ENCODE results near the gene HSPA1A. TPM values are rescaled to one million over a fixed set of nuclear protein-coding genes. Genes with fewer than 3 reads are reported as not detected.
A peak's percentile ranks its signal among the peaks of the same experiment; 100 is the strongest.

The HSPA1A gene
- polyA plus RNA-seq, 1 donor (not counting 4 experiments of a cell fraction or from before 2014, with no cell fraction given), result 110 TPM

GRCh38 chr6:31776485-31776988 is 38.8 kb upstream of the HSPA1A start:
- DNase-seq (ENCODE audit: low read depth, low spot score) (no peak), FAIRE-seq (no peak)
- peak overlapping the region; percentile 54 for H3K4me2 ChIP-seq (ENCODE audit: control insufficient read depth, extremely low read depth, insufficient read depth, low read depth, low read length)
- H3K4me1 ChIP-seq (ENCODE audit: control insufficient read depth, extremely low read depth, insufficient read depth, low read length), result peaks cover 22% of the 10 kb centered on the region
- H2AFZ ChIP-seq (ENCODE audit: control insufficient read depth, low read length), result no peak overlapping the region
- peaks cover 17 to 25% of the 10 kb centered on the region in 2 experiments for H3K36me3 ChIP-seq (ENCODE audit: control insufficient read depth in 2 of 2, extremely low read depth in 1 of 2, insufficient read depth in 2 of 2, low read length in 2 of 2)
- H4K20me1 ChIP-seq (ENCODE audit: control insufficient read depth, extremely low read depth, insufficient read depth, low read length), result no peaks in the 10 kb centered on the region
- H3K79me2 ChIP-seq (ENCODE audit: control insufficient read depth, insufficient read depth, low read length), result no peaks in the 10 kb centered on the region
- dilution Hi-C loops (cut with MboI; ENCODE audit: extremely low pct_ligation_motif_present, low sequenced_read_pairs), result no loop called here
- no peaks in the 10 kb centered on the region for H3K9me1 ChIP-seq (ENCODE audit: control insufficient read depth, extremely low read depth, insufficient read depth, low read length)
- H3K27ac ChIP-seq (ENCODE audit: control insufficient read depth, insufficient read depth, low read length), result peak overlapping the region; percentile 46
- no peaks in the 10 kb centered on the region for H3K27me3 ChIP-seq (ENCODE audit: control insufficient read depth, extremely low read depth, insufficient read depth, low read length)
- H3K4me3 ChIP-seq (ENCODE audit: control insufficient read depth in 2 of 3, extremely low read depth in 1 of 3, insufficient read depth in 2 of 3, low read depth in 1 of 3, low read length in 3 of 3), result peak overlapping the region in 1 of 3 experiments; percentile 25
- no peaks in the 10 kb centered on the region for H3K9me3 ChIP-seq (ENCODE audit: control insufficient read depth, low read depth, low read length)
- H3K9ac ChIP-seq (ENCODE audit: control insufficient read depth, extremely low read depth, insufficient read depth, low read length), result peak overlapping the region; percentile 22
- TF ChIP-seq EZH2 (IDR thresholded peaks at IDR 0.05; ENCODE audit: low read length), result no peak
- TF ChIP-seq CTCF (optimal IDR thresholded peaks at IDR 0.05 in 1 of 3, IDR thresholded peaks at IDR 0.05 in 1 of 3, conservative IDR thresholded peaks at IDR 0.05 in 1 of 3; ENCODE audit: extremely low read depth in 1 of 3, insufficient read depth in 2 of 3, low read length in 3 of 3), result no peak

DNA sequence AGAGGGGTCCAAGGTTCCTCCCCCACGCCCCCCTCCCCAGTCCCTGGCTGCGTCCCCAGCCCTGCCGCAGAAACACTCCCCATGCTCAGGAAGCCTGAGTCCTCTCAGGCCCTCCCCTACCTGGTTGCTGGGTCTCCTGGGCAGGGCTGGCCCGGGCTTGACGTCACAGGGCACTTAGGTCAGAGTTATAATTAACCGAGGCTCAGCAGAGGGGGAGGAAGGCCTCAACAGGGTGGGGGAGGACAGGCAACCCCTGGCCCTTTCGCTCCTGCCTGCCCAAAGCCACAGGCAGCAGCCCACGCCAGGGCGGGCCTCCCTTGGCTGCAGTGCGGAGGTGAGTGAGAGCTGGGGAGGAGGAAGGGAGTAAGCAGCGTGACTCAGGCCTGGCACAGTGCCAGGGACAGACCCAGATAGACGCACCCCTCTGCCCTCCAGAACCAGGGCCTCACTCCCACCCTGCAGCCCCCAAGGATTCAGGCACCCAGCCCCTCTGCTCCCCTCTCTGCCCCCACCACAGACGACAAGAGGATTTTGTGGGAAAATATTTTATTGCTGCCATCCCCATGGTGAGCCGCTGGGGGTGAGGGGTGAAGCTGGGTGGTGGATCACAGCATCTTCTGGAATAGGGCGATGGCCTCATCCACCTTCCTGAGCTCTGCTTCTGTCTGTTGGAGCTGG is 38.2 kb upstream of the HSPA1A start, which contains the start of gene VWA7:
VWA7 (minus strand) TSS at position 340 of the 678 bp plus-strand sequence. CDS start 549 bp downstream, outside the sequence.
- Histone ChIP-seq H2AFZ (ENCODE audit: control insufficient read depth, low read length) (no peak within 1 kb of the TSS), H3K79me2 (ENCODE audit: control insufficient read depth, insufficient read depth, low read length) (no peaks in the 10 kb centered on the region), H3K9me3 (ENCODE audit: control insufficient read depth, low read depth, low read length) (no peaks in the 10 kb centered on the region), H3K4me3 (ENCODE audit: control insufficient read depth in 2 of 3, extremely low read depth in 1 of 3, insufficient read depth in 2 of 3, low read depth in 1 of 3, low read length in 3 of 3) (peak within 1 kb of the TSS in 1 of 3 experiments; percentile 25), H3K27me3 (ENCODE audit: control insufficient read depth, extremely low read depth, insufficient read depth, low read length) (no peaks in the 10 kb centered on the region), H4K20me1 (ENCODE audit: control insufficient read depth, extremely low read depth, insufficient read depth, low read length) (no peaks in the 10 kb centered on the region), H3K27ac (ENCODE audit: control insufficient read depth, insufficient read depth, low read length) (peak within 1 kb of the TSS; percentile 46), H3K4me1 (ENCODE audit: control insufficient read depth, extremely low read depth, insufficient read depth, low read length) (peaks cover 22% of the 10 kb centered on the region), H3K4me2 (ENCODE audit: control insufficient read depth, extremely low read depth, insufficient read depth, low read depth, low read length) (peak within 1 kb of the TSS; percentile 54), H3K36me3 (ENCODE audit: control insufficient read depth in 2 of 2, extremely low read depth in 1 of 2, insufficient read depth in 2 of 2, low read length in 2 of 2) (peaks cover 17 to 29% of the 10 kb centered on the region in 2 experiments), H3K9me1 (ENCODE audit: control insufficient read depth, extremely low read depth, insufficient read depth, low read length) (no peaks in the 10 kb centered on the region), H3K9ac (ENCODE audit: control insufficient read depth, extremely low read depth, insufficient read depth, low read length) (peak within 1 kb of the TSS; percentile 22)
- dilution Hi-C loops (cut with MboI; ENCODE audit: extremely low pct_ligation_motif_present, low sequenced_read_pairs), result no loop called here
- DNase-seq (ENCODE audit: low read depth, low spot score) (peak; percentile 55), FAIRE-seq (no peak)
- peak in 1 of 3 experiments; percentile 6 for TF ChIP-seq CTCF (optimal IDR thresholded peaks at IDR 0.05 in 1 of 3, IDR thresholded peaks at IDR 0.05 in 1 of 3, conservative IDR thresholded peaks at IDR 0.05 in 1 of 3; ENCODE audit: extremely low read depth in 1 of 3, insufficient read depth in 2 of 3, low read length in 3 of 3)
- no peak for TF ChIP-seq EZH2 (IDR thresholded peaks at IDR 0.05; ENCODE audit: low read length)
